HFFc6 (cell line): ENCODE data around the gene DLX5. TPM values are rescaled to one million over a fixed set of nuclear protein-coding genes. Genes with fewer than 3 reads are reported as not detected.

Experiments
- DNase-seq: peaks from one replicate; pipeline ENCODE4 v3.0.0-alpha.2; 2018
- H3K27ac Mint-ChIP-seq: 2 replicates; pipeline ENCODE4 v1.8.0; 2020; ENCODE audit warnings: mild to moderate bottlenecking, mixed read lengths
- H3K27me3 Mint-ChIP-seq: 2 replicates; pipeline ENCODE4 v1.8.0; 2021; ENCODE audit warnings: mild to moderate bottlenecking, moderate library complexity, mixed read lengths; ENCODE audit not compliant: insufficient read depth
- H3K36me3 Mint-ChIP-seq: 2 replicates; pipeline ENCODE4 v1.8.0; 2021; ENCODE audit warnings: low read depth, mixed read lengths
- H3K4me1 Mint-ChIP-seq: 2 replicates; pipeline ENCODE4 v1.8.0; 2020; ENCODE audit warnings: low read depth, mixed read lengths
- H3K4me3 Mint-ChIP-seq: 2 replicates; pipeline ENCODE4 v1.8.0; 2020; ENCODE audit warnings: mild to moderate bottlenecking, moderate library complexity, mixed read lengths
- H3K9me3 Mint-ChIP-seq: 2 replicates; pipeline ENCODE4 v1.8.0; 2020; ENCODE audit warnings: mild to moderate bottlenecking, mixed read lengths
- CTCF ChIP-seq: fragments of 200-600 bp; sonication (generic); IDR thresholded peaks from 2 replicates; pipeline ENCODE4 v1.5.0; 2021; ENCODE audit warnings: antibody characterized with exemption, mild to moderate bottlenecking
- total RNA-seq, 6 experiments: library from RNA; stranded (reverse); fragmentation: NEBNext Ultra II Directional; extraction: Animal tissue kit (Norgen Biotek cat#: 25700); gene quantifications; 2 replicates in 1 of 6; 3 replicates in 5 of 6; pipeline ENCODE4 v1.2.3, GENCODE V29; 2021

The DLX5 gene
- total RNA-seq, 6 experiments from 2014 or later, result not detected

- H3K36me3 Mint-ChIP-seq, result no peaks in the 10 kb centered on the region
- no peaks in the 10 kb centered on the region for H3K9me3 Mint-ChIP-seq
- peaks cover 18% of the 10 kb centered on the region for H3K27me3 Mint-ChIP-seq
- no peak overlapping the region for H3K4me3 Mint-ChIP-seq
- TF ChIP-seq CTCF, result no peak
- H3K4me1 Mint-ChIP-seq, result no peaks in the 10 kb centered on the region
- no peak for DNase-seq
- no peak overlapping the region for H3K27ac Mint-ChIP-seq
Measured at GRCh38 chr7:96985992-96986391, 38.6 kb downstream of the DLX5 start.

GRCh38 chr7:96982586-96982985, 42.0 kb downstream of the DLX5 start:
- Mint-ChIP-seq H3K9me3 (peaks cover 12% of the 10 kb centered on the region), H3K4me1 (no peaks in the 10 kb centered on the region), H3K4me3 (no peak overlapping the region), H3K27ac (no peak overlapping the region), H3K27me3 (no peaks in the 10 kb centered on the region), H3K36me3 (no peaks in the 10 kb centered on the region)
- TF ChIP-seq CTCF, result no peak
- no peak for DNase-seq

DNA sequence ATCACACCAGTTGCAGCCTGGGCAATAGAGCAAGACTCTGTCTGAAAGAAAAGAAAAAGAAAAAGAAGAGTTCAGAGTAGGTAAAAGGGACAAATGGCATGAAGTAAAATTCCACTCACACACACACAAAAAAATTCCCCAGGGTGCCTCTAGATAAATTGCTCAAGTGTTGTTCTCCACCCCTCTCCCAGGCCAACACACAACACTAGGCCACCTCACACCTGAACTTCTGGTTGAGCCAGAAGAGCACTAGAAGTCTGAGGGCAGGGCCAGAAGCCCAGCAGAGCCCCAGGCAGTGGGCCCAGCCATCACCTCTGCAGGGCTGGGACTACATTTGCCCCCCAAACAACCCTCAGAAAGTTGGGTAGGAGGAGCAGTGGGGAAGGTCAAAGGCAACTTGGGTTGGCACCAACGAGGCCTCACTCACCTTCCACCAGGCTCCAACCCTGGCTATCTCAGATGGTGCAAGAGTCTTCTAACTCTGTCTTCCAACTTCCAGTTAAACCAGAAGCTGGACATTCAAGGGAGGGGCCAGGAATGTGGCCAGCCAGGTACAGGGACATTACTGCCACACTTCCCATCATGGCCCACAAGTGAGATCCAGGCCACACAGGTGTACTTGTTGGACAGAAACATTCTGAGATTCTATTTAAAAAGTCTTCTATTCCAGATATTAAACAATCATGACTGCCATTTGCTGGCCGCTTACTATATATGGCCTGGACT, 44.9 kb downstream of the DLX5 start:
- Mint-ChIP-seq H3K9me3 (peaks cover 16% of the 10 kb centered on the region), H3K4me1 (no peaks in the 10 kb centered on the region), H3K27ac (no peak overlapping the region), H3K36me3 (no peaks in the 10 kb centered on the region), H3K27me3 (no peaks in the 10 kb centered on the region), H3K4me3 (no peak overlapping the region)
- no peak for TF ChIP-seq CTCF
- no peak for DNase-seq

- Mint-ChIP-seq H3K27me3 (no peaks in the 10 kb centered on the region), H3K27ac (no peak overlapping the region), H3K4me1 (no peaks in the 10 kb centered on the region), H3K36me3 (no peaks in the 10 kb centered on the region), H3K4me3 (no peak overlapping the region), H3K9me3 (peaks cover 16% of the 10 kb centered on the region)
- no peak for DNase-seq
- TF ChIP-seq CTCF, result no peak
Measured at GRCh38 chr7:96977445-96977844, 47.2 kb downstream of the DLX5 start.

GRCh38 chr7:96976106-96976505, 48.5 kb downstream of the DLX5 start:
- no peaks in the 10 kb centered on the region for H3K27me3 Mint-ChIP-seq
- DNase-seq, result no peak
- no peaks in the 10 kb centered on the region for H3K4me1 Mint-ChIP-seq
- no peak overlapping the region for H3K27ac Mint-ChIP-seq
- no peak overlapping the region for H3K4me3 Mint-ChIP-seq
- TF ChIP-seq CTCF, result no peak
- H3K9me3 Mint-ChIP-seq, result peaks cover 16% of the 10 kb centered on the region
- no peaks in the 10 kb centered on the region for H3K36me3 Mint-ChIP-seq
